ENCODE measurements around the gene SARDH. TPM values are rescaled to one million over a fixed set of nuclear protein-coding genes. Genes with fewer than 3 reads are reported as not detected.

The SARDH gene
- total and polyA plus RNA-seq, 2 of the 13 experiments (the other 11 are each of a cell fraction or from before 2014, with no cell fraction given): 11.6 to 34.9 TPM

DNA sequence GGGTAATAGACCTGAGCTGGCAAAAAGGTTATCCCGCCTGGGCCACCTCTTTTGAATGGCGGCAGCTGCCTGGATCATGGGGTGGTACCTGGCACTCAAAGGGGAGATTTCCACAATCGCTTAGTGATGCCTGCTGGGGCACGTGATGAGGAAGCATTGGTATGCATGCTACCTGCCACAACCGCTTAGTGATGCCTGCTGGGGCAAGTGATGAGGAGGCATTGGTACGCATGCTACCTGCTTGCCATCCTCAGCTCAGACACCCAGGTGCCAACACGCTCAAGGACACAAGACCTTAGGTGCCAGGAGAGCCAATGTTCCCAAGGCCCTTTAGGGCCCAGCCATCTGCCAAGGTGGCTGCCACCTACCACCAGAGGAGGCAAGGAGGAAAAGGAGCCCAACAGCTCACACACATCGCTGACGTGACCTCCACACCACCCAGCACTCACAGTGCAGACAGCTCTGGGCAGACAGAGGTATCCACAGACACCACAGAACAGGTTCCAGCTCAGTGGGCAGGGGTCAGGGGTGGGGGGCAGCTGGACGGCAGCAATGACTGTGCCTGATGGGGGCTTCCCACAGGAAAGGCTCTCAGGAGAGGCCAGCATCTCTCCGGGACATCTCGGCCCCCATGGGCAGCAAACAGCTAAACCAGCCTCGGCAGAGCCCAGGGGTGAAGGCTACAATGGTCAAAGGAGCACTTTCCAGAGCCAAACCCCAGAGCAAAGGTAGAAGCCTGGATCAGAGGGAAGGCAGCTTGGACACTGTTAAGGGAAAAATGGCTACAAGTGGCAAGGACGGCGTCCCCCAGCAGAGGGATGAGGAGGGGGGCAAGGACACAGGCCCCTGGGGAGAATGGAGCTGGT, 43.0 kb upstream of the SARDH start:
- 93% methylated on average over 9 of the region's 15 CpGs for WGBS (ENCODE audit: low lambda C conversion rate)
- Histone ChIP-seq H3K36me3 (replicated peaks in 1 of 2; ENCODE audit: control insufficient read depth in 1 of 2, insufficient read depth in 2 of 2, low read length in 2 of 2) (peaks cover 30 to 62% of the 10 kb centered on the region in 2 experiments; a peak in 4 of 5 replicates), H3K4me2 (ENCODE audit: low read depth, low read length) (no peak overlapping the region), H3K4me3 (replicated peaks in 1 of 3; ENCODE audit: insufficient read depth in 1 of 3, low read depth in 2 of 3, low read length in 3 of 3) (no peak overlapping the region), H3K79me2 (ENCODE audit: insufficient read depth, low read length) (no peaks in the 10 kb centered on the region), H4K20me1 (ENCODE audit: insufficient read depth, low read length) (no peaks in the 10 kb centered on the region; the same call in 1 of the 2 replicates), H3K4me1 (ENCODE audit: insufficient read depth, low read length) (no peaks in the 10 kb centered on the region), H3K9ac (ENCODE audit: insufficient read depth, low read depth, low read length) (no peak overlapping the region), H3K27me3 (ENCODE audit: control insufficient read depth in 1 of 2, insufficient read depth in 2 of 2, low read length in 2 of 2) (no peaks in the 10 kb centered on the region), H3K9me3 (ENCODE audit: low read length) (no peaks in the 10 kb centered on the region), H2AFZ (ENCODE audit: low read length) (no peak overlapping the region), H3K27ac (ENCODE audit: extremely low read length, insufficient read depth, low read length) (no peak overlapping the region)
- ATAC-seq: no peak
- in situ Hi-C loops (cut with HindIII; ENCODE audit: extremely low pct_ligation_motif_present, low pct_unique_long_range_greater_than_20kb) (no loop called here), intact Hi-C loops (cut with micrococcal nuclease; ENCODE audit: unreplicated experiment) (no loop called here)
- BruUV-seq (replicated peaks): no TSS peak
- FAIRE-seq: no peak
- TF ChIP-seq, protein P1, sequence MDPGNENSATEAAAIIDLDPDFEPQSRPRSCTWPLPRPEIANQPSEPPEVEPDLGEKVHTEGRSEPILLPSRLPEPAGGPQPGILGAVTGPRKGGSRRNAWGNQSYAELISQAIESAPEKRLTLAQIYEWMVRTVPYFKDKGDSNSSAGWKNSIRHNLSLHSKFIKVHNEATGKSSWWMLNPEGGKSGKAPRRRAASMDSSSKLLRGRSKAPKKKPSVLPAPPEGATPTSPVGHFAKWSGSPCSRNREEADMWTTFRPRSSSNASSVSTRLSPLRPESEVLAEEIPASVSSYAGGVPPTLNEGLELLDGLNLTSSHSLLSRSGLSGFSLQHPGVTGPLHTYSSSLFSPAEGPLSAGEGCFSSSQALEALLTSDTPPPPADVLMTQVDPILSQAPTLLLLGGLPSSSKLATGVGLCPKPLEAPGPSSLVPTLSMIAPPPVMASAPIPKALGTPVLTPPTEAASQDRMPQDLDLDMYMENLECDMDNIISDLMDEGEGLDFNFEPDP (CRISPR knock-in tag; conservative IDR thresholded peaks at IDR 0.05): no peak
- TF ChIP-seq SOX13 (IDR thresholded peaks at IDR 0.05) (no peak), SOX13 (CRISPR knock-in tag; conservative IDR thresholded peaks at IDR 0.05 in 1 of 2, IDR thresholded peaks at IDR 0.05 in 1 of 2) (no peak), AGO2 (optimal IDR thresholded peaks at IDR 0.05; ENCODE audit: low read depth, low read length) (peak; percentile 10), RBM22 (optimal IDR thresholded peaks at IDR 0.05; ENCODE audit: low read length) (peak; percentile 13)
- TF ChIP-seq, protein P2, sequence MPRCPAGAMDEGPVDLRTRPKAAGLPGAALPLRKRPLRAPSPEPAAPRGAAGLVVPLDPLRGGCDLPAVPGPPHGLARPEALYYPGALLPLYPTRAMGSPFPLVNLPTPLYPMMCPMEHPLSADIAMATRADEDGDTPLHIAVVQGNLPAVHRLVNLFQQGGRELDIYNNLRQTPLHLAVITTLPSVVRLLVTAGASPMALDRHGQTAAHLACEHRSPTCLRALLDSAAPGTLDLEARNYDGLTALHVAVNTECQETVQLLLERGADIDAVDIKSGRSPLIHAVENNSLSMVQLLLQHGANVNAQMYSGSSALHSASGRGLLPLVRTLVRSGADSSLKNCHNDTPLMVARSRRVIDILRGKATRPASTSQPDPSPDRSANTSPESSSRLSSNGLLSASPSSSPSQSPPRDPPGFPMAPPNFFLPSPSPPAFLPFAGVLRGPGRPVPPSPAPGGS (CRISPR knock-in tag; IDR thresholded peaks at IDR 0.05): no peak
- TF ChIP-seq, protein P3, sequence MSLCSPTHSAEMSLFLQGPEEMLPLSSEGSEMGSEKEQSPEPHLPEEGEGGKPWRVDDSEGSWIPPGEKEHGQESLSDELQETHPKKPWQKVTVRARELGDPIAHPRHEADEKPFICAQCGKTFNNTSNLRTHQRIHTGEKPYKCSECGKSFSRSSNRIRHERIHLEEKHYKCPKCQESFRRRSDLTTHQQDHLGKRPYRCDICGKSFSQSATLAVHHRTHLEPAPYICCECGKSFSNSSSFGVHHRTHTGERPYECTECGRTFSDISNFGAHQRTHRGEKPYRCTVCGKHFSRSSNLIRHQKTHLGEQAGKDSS (CRISPR knock-in tag; IDR thresholded peaks at IDR 0.05; ENCODE audit: borderline replicate concordance, low read depth): no peak
- ChIA-PET POLR2A (interaction anchor here (1.0 kb wide), 1 partner anchor 39 kb away, joined by 3 read pairs; no protein-coding TSS in a partner anchor), CTCF (ENCODE audit: low intra/inter-chr PET ratio, low total read pairs) (interaction anchor here (0.6 to 2.0 kb wide), 2 partner anchors 212 to 318 kb away, joined by 4 to 27 read pairs; no protein-coding TSS in a partner anchor)
- no peak for DNase-seq (ENCODE audit: low spot score)
